IPS-NIHi7 (cell line): Measurements from ENCODE around the gene GPR78.

Experiments
- DNase-seq: peaks from one replicate; pipeline ENCODE4 v3.0.0; 2012; ENCODE audit warnings: mixed read lengths; ENCODE audit errors: extremely low spot score

GPR78 gene

GRCh38 chr4:8580321-8581093 is at the start of gene GPR78:
TSS of gene GPR78 (plus strand) at chr4:8580392. CDS start at chr4:8580983, 591 bp downstream.
- DNase-seq = peak; percentile 96

- no peak for DNase-seq
Observed at GRCh38 chr4:8532245-8532781, 47.9 kb upstream of the GPR78 start.

GRCh38 chr4:8533274-8533865 is 46.8 kb upstream of the GPR78 start:
- DNase-seq = no peak

GRCh38 chr4:8534129-8534528 is 46.1 kb upstream of the GPR78 start:
- peak; percentile 63 for DNase-seq

- DNase-seq = no peak
Observed at GRCh38 chr4:8534611-8535010, 45.6 kb upstream of the GPR78 start.

GRCh38 chr4:8536467-8536866 is 43.7 kb upstream of the GPR78 start:
- no peak for DNase-seq

- DNase-seq = no peak
Observed at GRCh38 chr4:8537041-8537461, 43.1 kb upstream of the GPR78 start.

GRCh38 chr4:8538076-8538702 is 42.0 kb upstream of the GPR78 start:
- DNase-seq = no peak

GRCh38 chr4:8538703-8539567 is 41.3 kb upstream of the GPR78 start:
- no peak for DNase-seq

GRCh38 chr4:8539661-8540060 is 40.5 kb upstream of the GPR78 start:
- no peak for DNase-seq

GRCh38 chr4:8540072-8540471 is 40.1 kb upstream of the GPR78 start:
- no peak for DNase-seq

- DNase-seq = no peak
Observed at GRCh38 chr4:8540586-8540985, 39.6 kb upstream of the GPR78 start.

GRCh38 chr4:8540991-8541390 is 39.2 kb upstream of the GPR78 start:
- no peak for DNase-seq

GRCh38 chr4:8541981-8542715 is 38.0 kb upstream of the GPR78 start:
- no peak for DNase-seq

GRCh38 chr4:8542776-8543525 is 37.2 kb upstream of the GPR78 start:
- no peak for DNase-seq

GRCh38 chr4:8543623-8544022 is 36.6 kb upstream of the GPR78 start:
- no peak for DNase-seq

GRCh38 chr4:8544282-8544681 is 35.9 kb upstream of the GPR78 start:
- DNase-seq = no peak

GRCh38 chr4:8544741-8545438 is 35.3 kb upstream of the GPR78 start:
- no peak for DNase-seq

- DNase-seq = no peak
Observed at GRCh38 chr4:8545439-8545765, 34.8 kb upstream of the GPR78 start.

GRCh38 chr4:8546766-8547107 is 33.5 kb upstream of the GPR78 start:
- DNase-seq = no peak
